GM12875 (cell line): ENCODE results near the gene SLC51B.

Experiments used
- H3K4me3 ChIP-seq: one replicate; pipeline ENCODE4 v1.5.1; 2011; ENCODE audit warnings: low read depth, low read length, control low read depth
- TF ChIP-seq, protein P1 (sequence below): IDR thresholded peaks from 2 replicates; pipeline ENCODE4 v1.5.1; 2011; ENCODE audit warnings: low read depth, mild to moderate bottlenecking, control low read depth, inconsistent platforms, low read length, moderate library complexity, borderline replicate concordance; ENCODE audit not compliant: insufficient read depth

Gene SLC51B

DNA sequence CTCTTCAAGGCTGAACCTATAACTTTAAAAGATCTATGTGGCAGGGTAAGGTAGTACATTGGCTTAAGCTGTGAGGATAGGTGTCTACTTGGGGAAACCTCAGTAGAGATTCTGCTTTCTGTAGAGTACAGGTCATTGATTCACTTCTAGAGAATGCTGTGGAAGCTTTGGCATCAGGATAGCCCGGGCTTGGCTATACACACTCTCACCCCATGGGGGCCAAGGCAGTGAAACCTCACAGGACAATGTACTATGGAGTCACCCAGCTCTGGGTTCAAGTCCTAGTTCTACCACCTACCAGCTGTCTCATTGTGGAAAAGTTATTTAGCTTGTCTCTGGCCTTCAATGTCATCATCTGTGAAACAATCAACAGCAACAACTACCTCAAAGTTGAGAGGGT is 24.8 kb upstream of the SLC51B start:
- no peak overlapping the region for H3K4me3 ChIP-seq
- TF ChIP-seq, protein P1, sequence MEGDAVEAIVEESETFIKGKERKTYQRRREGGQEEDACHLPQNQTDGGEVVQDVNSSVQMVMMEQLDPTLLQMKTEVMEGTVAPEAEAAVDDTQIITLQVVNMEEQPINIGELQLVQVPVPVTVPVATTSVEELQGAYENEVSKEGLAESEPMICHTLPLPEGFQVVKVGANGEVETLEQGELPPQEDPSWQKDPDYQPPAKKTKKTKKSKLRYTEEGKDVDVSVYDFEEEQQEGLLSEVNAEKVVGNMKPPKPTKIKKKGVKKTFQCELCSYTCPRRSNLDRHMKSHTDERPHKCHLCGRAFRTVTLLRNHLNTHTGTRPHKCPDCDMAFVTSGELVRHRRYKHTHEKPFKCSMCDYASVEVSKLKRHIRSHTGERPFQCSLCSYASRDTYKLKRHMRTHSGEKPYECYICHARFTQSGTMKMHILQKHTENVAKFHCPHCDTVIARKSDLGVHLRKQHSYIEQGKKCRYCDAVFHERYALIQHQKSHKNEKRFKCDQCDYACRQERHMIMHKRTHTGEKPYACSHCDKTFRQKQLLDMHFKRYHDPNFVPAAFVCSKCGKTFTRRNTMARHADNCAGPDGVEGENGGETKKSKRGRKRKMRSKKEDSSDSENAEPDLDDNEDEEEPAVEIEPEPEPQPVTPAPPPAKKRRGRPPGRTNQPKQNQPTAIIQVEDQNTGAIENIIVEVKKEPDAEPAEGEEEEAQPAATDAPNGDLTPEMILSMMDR, result no peak

DNA sequence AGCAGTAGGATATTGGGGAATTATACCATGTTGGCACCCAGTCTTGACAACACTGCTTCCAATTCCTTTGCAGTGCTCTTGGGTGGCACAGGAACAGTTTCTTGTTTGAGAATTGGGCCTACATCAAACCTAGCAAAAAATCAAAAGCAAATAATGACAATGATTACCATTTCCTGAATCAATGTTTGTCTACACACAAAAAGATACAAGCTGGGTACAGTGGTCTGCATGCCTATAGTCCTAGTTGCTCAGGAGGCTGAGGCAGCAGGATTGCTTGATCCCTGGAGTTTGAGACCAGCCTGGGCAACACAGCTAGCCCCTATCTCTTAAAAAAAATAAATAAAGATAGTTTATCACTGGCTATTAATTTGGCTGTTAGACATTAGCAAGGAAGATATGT is 23.7 kb upstream of the SLC51B start:
- TF ChIP-seq, protein P1, result no peak

DNA sequence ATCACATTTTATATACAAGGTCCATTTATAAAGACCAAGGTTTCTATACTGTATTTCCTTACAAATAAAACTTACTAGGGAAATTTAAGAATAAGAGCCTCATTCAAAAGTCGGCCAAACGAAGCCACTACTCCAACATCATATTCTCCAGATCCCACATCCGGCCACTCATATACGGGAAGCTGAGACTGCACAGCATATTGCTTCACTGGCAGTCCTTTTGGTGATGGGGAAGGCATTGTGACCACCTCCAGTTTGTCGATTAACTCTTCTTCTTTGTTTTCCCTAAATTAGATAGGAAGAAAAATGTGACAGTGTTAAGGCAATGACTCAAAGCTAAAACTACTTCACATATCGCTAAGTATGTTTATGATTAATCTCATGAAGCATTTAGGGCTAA is 18.4 kb upstream of the SLC51B start:
- H3K4me3 ChIP-seq, result no peak overlapping the region
- TF ChIP-seq, protein P1, result no peak

More for the DNA sequence above, 23.7 kb upstream of the SLC51B start:
- H3K4me3 ChIP-seq, result no peak overlapping the region

DNA sequence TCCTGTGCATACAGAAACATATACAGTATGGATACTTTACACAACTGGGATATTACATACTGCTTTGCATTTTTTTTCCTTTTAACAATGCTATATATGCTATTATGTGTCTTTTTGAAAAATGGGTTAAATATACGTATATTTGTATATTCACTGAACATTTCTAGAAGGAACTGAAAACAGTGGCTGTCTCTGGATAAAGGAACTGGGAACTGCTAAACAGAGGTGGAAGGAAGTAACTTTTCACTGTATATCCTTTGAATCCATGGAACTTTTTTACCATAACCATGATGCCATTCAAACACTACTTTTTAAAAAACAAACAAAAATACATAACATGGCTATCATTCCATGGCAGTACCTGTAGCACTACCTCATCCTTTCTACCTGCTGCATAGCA is 17.6 kb upstream of the SLC51B start:
- TF ChIP-seq, protein P1, result no peak
- H3K4me3 ChIP-seq, result no peak overlapping the region

DNA sequence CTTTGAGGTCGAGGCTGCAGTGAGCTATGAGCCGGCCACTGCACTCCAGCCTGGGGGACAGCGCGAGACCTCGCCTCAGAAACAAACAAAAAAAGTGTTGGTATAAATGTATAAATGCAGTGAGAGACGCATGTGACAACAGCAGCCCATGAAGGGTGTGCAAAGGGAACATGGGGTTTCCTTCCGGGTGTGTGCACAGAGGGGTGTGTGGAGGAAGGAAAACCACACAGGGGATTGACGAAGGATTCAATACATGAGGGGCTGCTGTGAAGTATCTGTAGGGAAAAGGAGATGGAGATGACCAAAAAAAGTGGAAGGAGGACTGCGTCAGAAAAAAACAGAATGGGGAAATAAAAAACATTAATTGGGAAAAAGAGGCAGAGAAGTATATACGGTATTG is 16.8 kb upstream of the SLC51B start:
- TF ChIP-seq, protein P1, result no peak
- H3K4me3 ChIP-seq, result peak overlapping the region; percentile 94

DNA sequence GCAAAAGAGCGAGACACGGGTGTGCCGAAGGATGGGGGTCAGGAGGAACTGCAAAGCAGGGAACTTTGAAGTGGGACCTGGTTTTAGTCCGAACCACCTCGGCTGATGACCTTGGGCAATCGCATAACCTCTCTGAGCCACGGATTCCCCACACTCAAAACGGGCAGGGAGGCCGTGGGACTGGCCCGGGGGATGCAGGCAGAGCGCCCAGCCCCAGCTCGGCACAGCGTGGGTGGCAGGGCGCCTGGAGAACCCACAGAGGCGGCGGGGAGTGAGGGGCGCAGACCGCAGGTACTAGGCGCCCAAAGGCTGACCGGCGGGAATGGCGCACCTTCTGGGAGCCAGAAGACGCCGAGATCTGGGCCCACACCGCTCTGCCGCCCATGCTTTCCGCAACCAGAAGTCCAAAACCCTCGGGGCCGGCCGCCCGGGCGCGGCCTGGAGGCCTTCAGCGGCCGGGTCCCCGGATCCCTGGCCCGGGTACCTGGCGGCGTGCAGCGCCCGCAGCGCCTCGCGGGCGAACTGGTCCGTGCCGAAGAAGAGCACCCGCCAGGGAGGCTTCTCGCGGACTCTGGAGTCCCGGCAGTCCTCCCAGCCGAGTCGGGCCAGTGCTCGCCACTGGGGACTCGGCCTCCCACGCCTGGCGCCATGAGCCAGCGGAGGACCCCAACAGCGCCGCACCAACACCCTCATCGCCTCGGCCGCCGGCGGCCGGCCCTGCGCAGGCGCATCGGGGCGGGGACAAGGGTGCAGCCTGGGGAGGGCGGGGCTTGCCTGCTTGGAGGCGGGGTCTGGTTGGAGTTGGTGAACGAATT is 16.1 kb upstream of the SLC51B start, which contains the start of gene MTFMT:
Gene MTFMT, minus strand, starts transcription at position 719 of the 815 bp plus-strand sequence. Its CDS starts 26 bp downstream, at position 693.
- TF ChIP-seq, protein P1, result 0 out of 2 replicates have a peak, but pooled peaks have one; percentile 4
- H3K4me3 ChIP-seq, result peak within 1 kb of the TSS; percentile 94

DNA sequence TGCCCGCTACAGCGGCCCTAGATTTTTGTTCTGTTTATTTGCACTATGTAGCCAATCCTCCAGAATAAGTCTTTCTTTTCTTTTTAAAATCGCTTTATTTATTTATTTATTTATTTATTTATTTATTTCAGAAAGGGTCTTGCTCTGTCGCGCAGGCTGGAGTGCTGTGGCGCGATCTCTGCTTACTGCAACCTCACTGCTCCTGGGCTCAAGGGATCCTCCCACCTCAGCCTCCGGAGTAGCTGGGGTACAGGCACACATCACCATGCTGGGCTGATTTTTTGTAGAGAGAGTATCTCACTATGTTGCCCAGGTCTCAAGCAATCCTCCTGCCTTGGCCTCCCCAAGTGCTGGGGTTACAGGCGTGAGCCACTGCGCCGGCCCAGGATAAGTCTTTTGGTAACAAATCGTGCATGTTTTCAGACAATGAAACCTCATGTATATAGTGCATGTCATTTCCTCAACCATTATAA is 15.4 kb upstream of the SLC51B start:
- H3K4me3 ChIP-seq, result no peak overlapping the region
- TF ChIP-seq, protein P1, result no peak
